PFSK-1 (cell line): ENCODE results near the gene FAM20A.

Experiments used
- FOXP2 ChIP-seq: optimal IDR thresholded peaks from 2 replicates; pipeline ENCODE3; 2011; ENCODE audit warnings: borderline replicate concordance, control low read depth, inconsistent platforms; ENCODE audit not compliant: insufficient read depth; ENCODE audit errors: extremely low read length, extremely low read depth
- POLR2AphosphoS5 ChIP-seq: IDR thresholded peaks from 2 replicates; pipeline ENCODE4 v1.6.1; 2012; ENCODE audit warnings: low read depth, mild to moderate bottlenecking, control low read depth, low read length, moderate library complexity
- SIN3A ChIP-seq: IDR thresholded peaks from 2 replicates; pipeline ENCODE4 v1.6.1; 2012; ENCODE audit warnings: mild to moderate bottlenecking, low read length, moderate library complexity, borderline replicate concordance; ENCODE audit not compliant: insufficient read depth
- TAF1 ChIP-seq: IDR thresholded peaks from 2 replicates; pipeline ENCODE4 v1.6.1; 2012; ENCODE audit warnings: low read length, control low read depth, borderline replicate concordance; ENCODE audit not compliant: insufficient read depth
- TF ChIP-seq, protein P1 (sequence below), 2 experiments: IDR thresholded peaks; 2 replicates each; pipeline versions ENCODE4 v1.6.1 to v1.8.0; 2011 to 2012; ENCODE audit warnings: low read depth in 2 of 2, low read length in 2 of 2, control low read depth in 1 of 2, inconsistent platforms in 1 of 2, mild to moderate bottlenecking in 1 of 2, moderate library complexity in 1 of 2; ENCODE audit not compliant: insufficient read depth in 1 of 2

GRCh38 chr17:68505951-68506350, 95.2 kb downstream of the FAM20A start:
- TF ChIP-seq SIN3A: no peak
- no peak for TF ChIP-seq TAF1
- TF ChIP-seq POLR2AphosphoS5: no peak
- TF ChIP-seq, protein P1, sequence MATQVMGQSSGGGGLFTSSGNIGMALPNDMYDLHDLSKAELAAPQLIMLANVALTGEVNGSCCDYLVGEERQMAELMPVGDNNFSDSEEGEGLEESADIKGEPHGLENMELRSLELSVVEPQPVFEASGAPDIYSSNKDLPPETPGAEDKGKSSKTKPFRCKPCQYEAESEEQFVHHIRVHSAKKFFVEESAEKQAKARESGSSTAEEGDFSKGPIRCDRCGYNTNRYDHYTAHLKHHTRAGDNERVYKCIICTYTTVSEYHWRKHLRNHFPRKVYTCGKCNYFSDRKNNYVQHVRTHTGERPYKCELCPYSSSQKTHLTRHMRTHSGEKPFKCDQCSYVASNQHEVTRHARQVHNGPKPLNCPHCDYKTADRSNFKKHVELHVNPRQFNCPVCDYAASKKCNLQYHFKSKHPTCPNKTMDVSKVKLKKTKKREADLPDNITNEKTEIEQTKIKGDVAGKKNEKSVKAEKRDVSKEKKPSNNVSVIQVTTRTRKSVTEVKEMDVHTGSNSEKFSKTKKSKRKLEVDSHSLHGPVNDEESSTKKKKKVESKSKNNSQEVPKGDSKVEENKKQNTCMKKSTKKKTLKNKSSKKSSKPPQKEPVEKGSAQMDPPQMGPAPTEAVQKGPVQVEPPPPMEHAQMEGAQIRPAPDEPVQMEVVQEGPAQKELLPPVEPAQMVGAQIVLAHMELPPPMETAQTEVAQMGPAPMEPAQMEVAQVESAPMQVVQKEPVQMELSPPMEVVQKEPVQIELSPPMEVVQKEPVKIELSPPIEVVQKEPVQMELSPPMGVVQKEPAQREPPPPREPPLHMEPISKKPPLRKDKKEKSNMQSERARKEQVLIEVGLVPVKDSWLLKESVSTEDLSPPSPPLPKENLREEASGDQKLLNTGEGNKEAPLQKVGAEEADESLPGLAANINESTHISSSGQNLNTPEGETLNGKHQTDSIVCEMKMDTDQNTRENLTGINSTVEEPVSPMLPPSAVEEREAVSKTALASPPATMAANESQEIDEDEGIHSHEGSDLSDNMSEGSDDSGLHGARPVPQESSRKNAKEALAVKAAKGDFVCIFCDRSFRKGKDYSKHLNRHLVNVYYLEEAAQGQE (IDR thresholded peaks at IDR 0.05; ENCODE audit: insufficient read depth in 1 of 2, low read depth in 2 of 2, low read length in 2 of 2): no peak
- no peak for TF ChIP-seq FOXP2
